ENCODE results near the gene TPSG1.

Gene TPSG1

DNA sequence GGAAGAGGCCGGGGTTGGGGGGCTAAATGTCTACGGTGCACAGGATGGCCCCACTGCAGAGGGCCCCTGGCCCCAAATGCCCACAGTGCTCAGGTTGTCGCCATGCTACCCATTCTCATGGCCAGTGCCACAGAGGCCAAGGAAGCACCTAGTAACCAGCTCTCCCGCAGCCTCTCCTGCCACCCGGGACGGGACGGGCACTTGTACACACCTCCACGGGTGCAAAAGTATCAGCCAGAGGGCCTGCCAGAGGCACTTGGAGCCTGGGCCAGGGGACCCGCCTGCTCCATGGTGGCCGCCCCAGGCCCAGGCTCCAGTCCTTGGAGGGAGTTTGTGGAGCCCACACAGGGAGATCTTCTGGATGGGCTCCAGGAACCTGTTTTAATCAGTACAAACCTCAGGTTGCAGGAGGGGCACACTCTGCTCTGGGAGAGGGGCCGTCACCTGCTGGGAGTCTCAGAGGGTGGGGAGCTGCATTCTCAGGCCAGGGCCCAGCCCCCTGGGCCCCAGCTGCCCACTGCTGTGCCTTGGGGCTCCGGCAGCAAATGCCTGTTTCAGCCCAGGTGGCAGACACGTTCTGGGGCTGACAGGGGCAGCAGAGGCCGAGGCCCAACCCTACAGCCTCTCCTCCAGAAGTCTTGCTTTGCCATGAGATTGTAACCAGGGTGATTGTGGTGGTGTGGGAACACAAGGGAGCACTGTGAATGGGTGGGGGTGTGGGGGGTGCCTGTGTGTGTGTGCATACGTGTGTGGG is 38.7 kb upstream of the TPSG1 start:
- H3K4me2 ChIP-seq (ENCODE audit: low read depth, low read length), result no peak overlapping the region
- H3K27ac ChIP-seq (ENCODE audit: low read length), result no peak overlapping the region
- no peaks in the 10 kb centered on the region for H4K20me1 ChIP-seq (ENCODE audit: insufficient read depth, low read length)
- H3K79me2 ChIP-seq (ENCODE audit: low read length), result no peaks in the 10 kb centered on the region
- no peak for DNase-seq
- no peaks in the 10 kb centered on the region for H3K9me3 ChIP-seq (replicated peaks; ENCODE audit: insufficient read depth, low read length)
- no peak overlapping the region for H3K9ac ChIP-seq (ENCODE audit: low read length)
- H3K4me1 ChIP-seq (ENCODE audit: low read length), result no peaks in the 10 kb centered on the region
- H3K27me3 ChIP-seq (replicated peaks; ENCODE audit: insufficient read depth, low read length), result peaks cover 91% of the 10 kb centered on the region
- no peaks in the 10 kb centered on the region for H3K9me2 ChIP-seq (replicated peaks; ENCODE audit: insufficient read depth, low read length)
- H2AFZ ChIP-seq (ENCODE audit: low read length), result no peak overlapping the region
- no peak overlapping the region for H3K4me3 ChIP-seq (ENCODE audit: low read length)
- TF ChIP-seq, protein P1, sequence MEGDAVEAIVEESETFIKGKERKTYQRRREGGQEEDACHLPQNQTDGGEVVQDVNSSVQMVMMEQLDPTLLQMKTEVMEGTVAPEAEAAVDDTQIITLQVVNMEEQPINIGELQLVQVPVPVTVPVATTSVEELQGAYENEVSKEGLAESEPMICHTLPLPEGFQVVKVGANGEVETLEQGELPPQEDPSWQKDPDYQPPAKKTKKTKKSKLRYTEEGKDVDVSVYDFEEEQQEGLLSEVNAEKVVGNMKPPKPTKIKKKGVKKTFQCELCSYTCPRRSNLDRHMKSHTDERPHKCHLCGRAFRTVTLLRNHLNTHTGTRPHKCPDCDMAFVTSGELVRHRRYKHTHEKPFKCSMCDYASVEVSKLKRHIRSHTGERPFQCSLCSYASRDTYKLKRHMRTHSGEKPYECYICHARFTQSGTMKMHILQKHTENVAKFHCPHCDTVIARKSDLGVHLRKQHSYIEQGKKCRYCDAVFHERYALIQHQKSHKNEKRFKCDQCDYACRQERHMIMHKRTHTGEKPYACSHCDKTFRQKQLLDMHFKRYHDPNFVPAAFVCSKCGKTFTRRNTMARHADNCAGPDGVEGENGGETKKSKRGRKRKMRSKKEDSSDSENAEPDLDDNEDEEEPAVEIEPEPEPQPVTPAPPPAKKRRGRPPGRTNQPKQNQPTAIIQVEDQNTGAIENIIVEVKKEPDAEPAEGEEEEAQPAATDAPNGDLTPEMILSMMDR (IDR thresholded peaks at IDR 0.05; ENCODE audit: low read length), result no peak
- no peak for TF ChIP-seq EZH2phosphoT487 (IDR thresholded peaks at IDR 0.05; ENCODE audit: low read length)
- H3F3A ChIP-seq (ENCODE audit: insufficient read depth, low read length), result no peaks in the 10 kb centered on the region
- H3K36me3 ChIP-seq (replicated peaks; ENCODE audit: insufficient read depth, low read length), result no peaks in the 10 kb centered on the region

GRCh38 chr16:1262846-1263221 is 37.8 kb upstream of the TPSG1 start:
- no peak for DNase-seq
- H3K4me3 ChIP-seq (ENCODE audit: low read length), result no peak overlapping the region
- H3K4me2 ChIP-seq (ENCODE audit: low read depth, low read length), result no peak overlapping the region
- H3F3A ChIP-seq (ENCODE audit: insufficient read depth, low read length), result no peaks in the 10 kb centered on the region
- no peaks in the 10 kb centered on the region for H3K4me1 ChIP-seq (ENCODE audit: low read length)
- H2AFZ ChIP-seq (ENCODE audit: low read length), result no peak overlapping the region
- H3K36me3 ChIP-seq (replicated peaks; ENCODE audit: insufficient read depth, low read length), result no peaks in the 10 kb centered on the region
- no peak overlapping the region for H3K27ac ChIP-seq (ENCODE audit: low read length)
- H3K9me2 ChIP-seq (replicated peaks; ENCODE audit: insufficient read depth, low read length), result no peaks in the 10 kb centered on the region
- TF ChIP-seq EZH2 (optimal IDR thresholded peaks at IDR 0.05; ENCODE audit: low read depth, low read length) (no peak), EZH2phosphoT487 (IDR thresholded peaks at IDR 0.05; ENCODE audit: low read length) (no peak)
- TF ChIP-seq, protein P1 (IDR thresholded peaks at IDR 0.05; ENCODE audit: low read length), result no peak
- H3K27me3 ChIP-seq (replicated peaks; ENCODE audit: insufficient read depth, low read length), result peaks cover 87% of the 10 kb centered on the region
- H3K9ac ChIP-seq (ENCODE audit: low read length), result no peak overlapping the region
- no peaks in the 10 kb centered on the region for H3K9me3 ChIP-seq (replicated peaks; ENCODE audit: insufficient read depth, low read length)
- no peaks in the 10 kb centered on the region for H3K79me2 ChIP-seq (ENCODE audit: low read length)
- H4K20me1 ChIP-seq (ENCODE audit: insufficient read depth, low read length), result no peaks in the 10 kb centered on the region

GRCh38 chr16:1262210-1262845 is 37.3 kb upstream of the TPSG1 start:
- no peak overlapping the region for H3K4me2 ChIP-seq (ENCODE audit: low read depth, low read length)
- H3K9me2 ChIP-seq (replicated peaks; ENCODE audit: insufficient read depth, low read length), result no peaks in the 10 kb centered on the region
- H3K36me3 ChIP-seq (replicated peaks; ENCODE audit: insufficient read depth, low read length), result no peaks in the 10 kb centered on the region
- TF ChIP-seq, protein P1 (IDR thresholded peaks at IDR 0.05; ENCODE audit: low read length), result no peak
- 0 out of 2 replicates have a peak, but pooled peaks have one; percentile 35 for TF ChIP-seq EZH2phosphoT487 (IDR thresholded peaks at IDR 0.05; ENCODE audit: low read length)
- no peaks in the 10 kb centered on the region for H3K9me3 ChIP-seq (replicated peaks; ENCODE audit: insufficient read depth, low read length)
- no peak overlapping the region for H3K27ac ChIP-seq (ENCODE audit: low read length)
- no peak overlapping the region for H3K4me3 ChIP-seq (ENCODE audit: low read length)
- H3K79me2 ChIP-seq (ENCODE audit: low read length), result no peaks in the 10 kb centered on the region
- no peak overlapping the region for H3K9ac ChIP-seq (ENCODE audit: low read length)
- H3F3A ChIP-seq (ENCODE audit: insufficient read depth, low read length), result no peaks in the 10 kb centered on the region
- H2AFZ ChIP-seq (ENCODE audit: low read length), result no peak overlapping the region
- no peak for DNase-seq
- H4K20me1 ChIP-seq (ENCODE audit: insufficient read depth, low read length), result no peaks in the 10 kb centered on the region
- peaks cover 89% of the 10 kb centered on the region for H3K27me3 ChIP-seq (replicated peaks; ENCODE audit: insufficient read depth, low read length)
- H3K4me1 ChIP-seq (ENCODE audit: low read length), result no peaks in the 10 kb centered on the region
